Fibroblast of upper back skin (primary cell): Measurements from ENCODE around the gene ERG28.
"Not testable (repeated sequence)": the region's sequence is repeated elsewhere in the genome, so short reads cannot be mapped to it uniquely, and the experiment has no call there.

Source experiments
- DNase-seq: peaks from one replicate; pipeline ENCODE4 v3.0.0-alpha.2; 2013

Gene ERG28

GRCh38 chr14:75660630-75661498 lies at the start of gene ERG28, which contains the start of gene TTLL5:
TSS of gene ERG28 (minus strand) at chr14:75660876. CDS start at chr14:75657502, 3,374 bp downstream.
TSS of gene TTLL5 (plus strand) at chr14:75661246. CDS start at chr14:75663150, 1,904 bp downstream.
- DNase-seq: peak; percentile 99

GRCh38 chr14:75709207-75709812 lies 48.6 kb upstream of the ERG28 start:
- DNase-seq: peak; percentile 80

- no peak for DNase-seq
Measured at GRCh38 chr14:75705014-75705413, 44.3 kb upstream of the ERG28 start.

- DNase-seq: no peak
Measured at GRCh38 chr14:75703467-75703866, 42.8 kb upstream of the ERG28 start.

GRCh38 chr14:75702616-75703261 lies 42.1 kb upstream of the ERG28 start:
- peak; percentile 93 for DNase-seq

GRCh38 chr14:75702122-75702521 lies 41.4 kb upstream of the ERG28 start:
- no peak for DNase-seq

GRCh38 chr14:75700295-75700694 lies 39.6 kb upstream of the ERG28 start:
- DNase-seq: no peak

- no peak for DNase-seq
Measured at GRCh38 chr14:75699331-75699730, 38.7 kb upstream of the ERG28 start.

GRCh38 chr14:75697918-75698317 lies 37.2 kb upstream of the ERG28 start:
- no peak for DNase-seq

GRCh38 chr14:75697386-75697785 lies 36.7 kb upstream of the ERG28 start:
- DNase-seq: no peak

- not testable (repeated sequence) for DNase-seq
Measured at GRCh38 chr14:75695025-75695424, 34.3 kb upstream of the ERG28 start.

- no peak for DNase-seq
Measured at GRCh38 chr14:75690010-75690409, 29.3 kb upstream of the ERG28 start.

GRCh38 chr14:75689012-75689411 lies 28.3 kb upstream of the ERG28 start:
- peak; percentile 41 for DNase-seq

GRCh38 chr14:75685910-75686309 lies 25.2 kb upstream of the ERG28 start:
- DNase-seq: no peak

GRCh38 chr14:75675265-75675960 lies 14.7 kb upstream of the ERG28 start:
- DNase-seq: no peak

GRCh38 chr14:75673345-75674035 lies 12.8 kb upstream of the ERG28 start:
- DNase-seq: no peak

- DNase-seq: no peak
Measured at GRCh38 chr14:75672605-75673192, 12.0 kb upstream of the ERG28 start.

- DNase-seq: no peak
Measured at GRCh38 chr14:75667099-75667765, 6.6 kb upstream of the ERG28 start.

GRCh38 chr14:75662966-75663365 lies 2.3 kb upstream of the ERG28 start:
- DNase-seq: no peak

- no peak for DNase-seq
Measured at GRCh38 chr14:75661499-75661814, 781 bp upstream of the ERG28 start.

GRCh38 chr14:75660238-75660629 lies 442 bp downstream of the ERG28 start:
- DNase-seq: no peak

GRCh38 chr14:75658957-75659356 lies 1.7 kb downstream of the ERG28 start:
- DNase-seq: no peak
